Endometrial microvascular endothelial cells (primary cell): ENCODE measurements around the gene DDX25. TPM values are rescaled to one million over a fixed set of nuclear protein-coding genes. Genes with fewer than 3 reads are reported as not detected.

Experiments used
- in situ Hi-C: cut with HindIII; loops from 2 replicates; pipeline ENCODE4 v1.10.0; 2017; ENCODE audit warnings: low sequenced_read_pairs, low pct_unique_long_range_greater_than_20kb; ENCODE audit errors: inconsistent ontology term
- total RNA-seq: library from RNA; depleted of rRNA; stranded (reverse); fragments of >200 nt; gene quantifications from one replicate; pipeline ENCODE4 v1.2.3, GENCODE V29; 2015; ENCODE audit errors: inconsistent ontology term

Gene DDX25
- total RNA-seq, 1 donor from 2014 or later: not detected

DNA sequence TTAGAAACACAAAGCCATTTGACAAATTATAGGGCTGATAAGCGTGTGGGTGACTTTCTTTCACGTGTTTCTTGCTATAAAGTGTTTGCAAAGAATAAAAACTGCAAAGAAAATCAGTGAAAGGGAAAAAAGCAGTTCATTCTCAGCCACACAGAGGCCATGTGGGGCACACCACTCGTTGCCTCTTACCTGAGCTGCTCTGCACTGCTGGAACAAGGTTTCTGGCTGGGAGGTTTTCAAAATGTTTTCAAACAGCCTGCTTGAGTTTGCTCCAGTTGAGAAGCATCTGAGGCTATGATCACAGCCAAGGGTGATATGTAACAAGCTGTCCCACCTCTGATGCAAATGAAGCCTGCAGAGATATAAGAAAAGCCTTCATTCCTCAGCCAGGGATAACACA is 26.8 kb downstream of the DDX25 start:
- in situ Hi-C loops: loop anchor here (25.0 kb wide), 1 partner anchor 256 kb away; no protein-coding TSS in a partner anchor

DNA sequence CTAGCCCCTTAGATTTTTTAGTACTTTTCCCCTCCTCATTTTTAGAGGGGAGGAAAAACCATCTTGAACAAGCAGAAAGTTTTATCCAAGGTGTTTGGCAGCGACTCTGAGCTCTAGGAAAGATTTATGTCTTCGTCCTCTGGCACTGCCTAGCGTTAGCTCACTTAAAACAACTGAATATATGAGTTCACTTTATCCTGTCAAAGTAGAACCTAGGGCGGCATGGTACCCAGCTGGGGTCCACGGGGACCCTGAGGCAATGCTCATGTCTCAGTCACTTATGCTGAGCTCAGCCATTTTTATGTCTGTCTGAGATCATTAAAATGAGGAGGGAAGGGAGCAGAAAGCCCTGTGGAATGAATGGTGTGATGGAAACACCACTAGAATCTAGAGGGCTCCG is 27.4 kb downstream of the DDX25 start:
- in situ Hi-C loops: loop anchor here (25.0 kb wide), 1 partner anchor 256 kb away; no protein-coding TSS in a partner anchor

DNA sequence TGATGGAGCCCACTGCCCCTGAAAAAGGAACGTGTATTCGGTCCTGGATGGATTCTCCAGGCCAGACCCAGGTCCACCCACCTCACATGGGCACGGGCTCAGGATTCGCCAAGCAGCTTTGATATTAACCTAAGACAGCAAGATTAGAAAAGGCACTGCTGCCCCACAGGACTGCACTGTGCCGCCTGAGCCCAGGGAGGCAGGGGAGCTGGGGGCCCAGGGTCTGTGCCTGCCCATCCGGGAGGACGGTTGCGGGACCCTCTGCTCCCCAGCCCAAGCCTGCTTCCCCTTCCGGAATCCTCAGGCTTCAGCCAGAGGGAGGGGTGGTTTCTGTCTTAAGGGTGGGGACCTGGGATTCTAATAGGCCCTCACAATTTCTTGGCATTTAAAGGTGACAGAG is 28.0 kb downstream of the DDX25 start:
- in situ Hi-C loops: loop anchor here (25.0 kb wide), 1 partner anchor 255 kb away; no protein-coding TSS in a partner anchor

DNA sequence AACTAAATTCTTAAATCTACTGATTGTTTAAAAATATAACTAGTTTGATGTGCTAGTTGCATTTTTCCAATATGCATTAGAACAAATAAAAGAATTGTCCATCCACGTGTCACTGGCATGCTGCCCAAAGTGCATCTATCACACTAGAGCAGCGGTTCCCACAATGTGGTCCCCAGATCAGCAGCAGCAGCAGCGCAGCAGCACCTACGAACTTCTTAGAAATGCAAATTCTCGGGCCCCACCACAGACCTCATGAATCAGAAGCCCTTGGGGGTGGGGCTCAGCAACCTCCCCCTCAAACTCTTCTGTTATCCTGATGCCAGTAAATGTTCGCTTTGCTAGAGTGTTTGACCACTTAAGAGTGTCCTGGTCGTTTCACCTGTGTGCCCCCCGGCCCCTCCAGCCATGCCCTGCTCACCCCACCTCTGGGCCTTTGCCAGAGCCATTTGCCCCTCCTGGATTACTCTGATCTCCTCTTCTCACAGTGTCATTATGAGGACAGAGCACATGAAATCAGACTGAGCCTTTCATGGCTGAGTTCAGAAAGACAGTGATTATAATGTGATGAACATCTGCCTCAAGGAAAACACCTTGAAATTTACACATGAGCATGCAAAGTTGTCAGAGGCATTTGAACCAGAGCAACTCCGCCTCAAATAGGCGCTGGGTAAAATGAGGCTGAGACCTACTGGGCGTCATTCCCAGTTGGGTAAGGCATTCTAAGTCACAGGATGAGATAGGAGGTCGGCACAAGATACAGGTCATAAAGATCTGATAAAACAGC is 28.9 kb downstream of the DDX25 start:
- in situ Hi-C loops: loop anchor here (25.0 kb wide), 1 partner anchor 254 kb away; no protein-coding TSS in a partner anchor

DNA sequence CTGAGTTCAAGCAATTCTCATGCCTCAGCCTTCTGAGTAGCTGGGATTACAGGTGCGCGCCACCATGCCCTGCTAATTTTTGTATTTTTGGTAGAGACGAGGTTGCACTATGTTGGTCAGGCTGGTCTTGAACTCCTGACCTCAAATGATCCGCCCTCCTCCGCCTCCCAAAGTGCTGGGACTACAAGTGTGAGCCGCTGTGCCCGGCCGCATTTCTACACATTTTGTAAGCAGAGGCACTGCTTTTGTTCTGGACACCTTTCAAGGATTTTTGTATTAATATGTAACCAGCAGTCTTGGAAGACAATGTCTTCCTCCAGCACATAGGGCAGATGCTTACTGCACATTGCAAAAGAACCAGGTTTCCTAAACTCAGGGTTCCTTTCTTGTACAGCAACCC is 30.2 kb downstream of the DDX25 start:
- in situ Hi-C loops: loop anchor here (25.0 kb wide), 1 partner anchor 253 kb away; no protein-coding TSS in a partner anchor

DNA sequence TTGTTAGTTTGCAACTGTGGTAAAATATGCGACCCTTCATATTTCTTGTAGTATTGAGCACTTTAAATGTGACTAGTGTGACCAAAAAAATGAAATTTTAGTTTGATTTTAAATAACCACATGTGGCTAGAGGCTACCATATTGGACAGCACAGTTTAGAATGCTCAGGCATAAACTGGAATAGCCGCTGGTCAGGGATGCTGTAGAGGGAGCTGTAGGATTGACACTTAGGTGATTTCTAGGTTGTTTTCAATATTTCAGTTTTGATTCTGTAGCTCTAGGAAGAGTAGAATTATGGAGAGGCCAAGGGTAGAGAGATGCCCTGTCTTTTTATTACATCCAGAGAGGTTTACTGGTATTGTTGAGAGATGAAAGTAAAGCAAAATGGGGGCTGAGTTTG is 30.7 kb downstream of the DDX25 start:
- in situ Hi-C loops: loop anchor here (25.0 kb wide), 1 partner anchor 252 kb away; no protein-coding TSS in a partner anchor

DNA sequence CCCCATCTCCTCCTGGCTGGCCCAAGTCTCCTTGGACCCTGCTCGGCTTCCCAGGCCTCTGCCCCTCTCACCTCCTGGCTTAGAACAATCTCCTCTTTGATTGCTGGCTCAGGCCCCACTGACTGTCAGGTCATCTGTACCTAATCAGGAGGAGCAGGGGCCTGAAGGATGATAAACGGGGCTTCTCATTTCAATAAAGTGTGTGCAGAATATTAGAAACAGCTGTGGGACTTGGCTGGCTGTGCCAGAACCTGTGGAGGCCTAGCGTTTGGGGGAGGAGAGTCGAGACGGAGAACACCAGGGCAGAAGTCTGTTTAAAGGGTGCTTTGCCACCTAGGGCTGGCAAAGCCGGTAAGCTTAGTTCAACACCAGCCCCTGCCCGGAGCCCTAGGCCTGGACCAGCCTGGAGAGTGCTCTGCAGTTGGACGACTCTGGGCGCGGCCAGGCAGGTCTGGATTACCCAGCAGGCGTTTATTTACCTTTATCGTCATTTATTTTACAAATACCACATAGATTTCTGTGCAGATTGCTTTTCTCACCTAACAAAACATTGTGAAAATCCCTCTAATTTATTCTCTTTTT is 31.4 kb downstream of the DDX25 start:
- in situ Hi-C loops: loop anchor here (25.0 kb wide), 1 partner anchor 252 kb away; no protein-coding TSS in a partner anchor

DNA sequence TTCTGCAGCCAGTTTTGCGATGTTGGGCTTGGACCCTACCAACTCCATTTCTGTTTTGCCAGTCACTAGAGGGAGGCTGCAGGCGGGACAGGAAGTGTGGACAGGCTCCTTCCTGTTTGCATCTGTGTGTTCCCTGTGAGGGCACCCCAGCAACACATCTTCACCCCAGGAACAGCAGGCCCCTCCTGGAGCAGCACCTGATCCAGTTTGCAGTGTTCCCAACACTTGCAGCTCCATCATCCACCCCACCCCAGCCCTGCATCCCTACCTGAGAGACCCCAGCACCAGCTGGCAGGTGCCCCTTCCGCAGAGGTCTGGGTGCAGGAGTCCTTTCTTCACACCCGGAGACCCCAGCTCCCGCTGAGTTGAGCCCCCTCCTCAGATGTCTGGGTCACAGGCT is 34.1 kb downstream of the DDX25 start:
- in situ Hi-C loops: loop anchor here (25.0 kb wide), 1 partner anchor 249 kb away; no protein-coding TSS in a partner anchor

DNA sequence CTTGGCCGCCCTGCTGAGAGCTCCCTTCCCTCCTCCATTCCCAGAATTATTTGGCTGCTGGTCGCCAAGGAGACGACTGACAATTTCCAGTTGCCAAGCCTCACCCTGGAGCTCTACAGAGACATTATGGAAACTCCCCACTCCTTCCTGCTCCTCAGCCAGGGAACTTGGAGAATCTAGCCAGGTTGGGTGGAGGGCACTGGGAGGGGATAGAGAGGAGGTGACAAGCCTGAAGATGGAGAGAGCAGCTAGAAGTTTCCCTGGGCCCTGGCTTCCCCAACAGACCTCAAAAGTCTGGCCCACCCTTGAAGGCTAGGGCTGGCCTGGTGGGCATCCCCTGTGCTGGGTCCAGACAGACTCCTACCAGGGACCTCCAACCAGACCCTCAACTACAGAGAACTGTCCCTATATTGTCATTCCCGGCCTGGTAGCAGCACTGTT is 34.8 kb downstream of the DDX25 start:
- in situ Hi-C loops: loop anchor here (25.0 kb wide), 1 partner anchor 248 kb away; no protein-coding TSS in a partner anchor

DNA sequence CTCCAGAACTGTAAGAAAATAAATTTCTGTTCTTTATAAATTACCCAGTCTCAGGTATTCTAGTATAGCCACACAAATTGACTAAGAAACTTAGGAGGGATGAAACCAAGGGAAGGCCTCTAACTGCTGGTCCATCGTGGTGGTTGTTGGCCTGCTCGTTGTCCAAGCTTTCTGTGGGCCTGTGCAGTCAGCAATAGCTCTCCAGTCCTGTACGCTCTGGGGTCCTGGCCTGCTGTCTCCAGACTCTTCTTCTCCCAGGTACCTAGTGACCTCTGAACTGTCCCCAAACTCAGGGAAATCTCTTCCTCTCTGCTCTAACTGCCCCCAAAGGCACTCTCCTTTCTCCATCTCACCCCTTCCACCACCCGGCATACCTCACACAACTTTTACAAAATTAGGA is 35.8 kb downstream of the DDX25 start:
- in situ Hi-C loops: loop anchor here (25.0 kb wide), 1 partner anchor 247 kb away; no protein-coding TSS in a partner anchor

DNA sequence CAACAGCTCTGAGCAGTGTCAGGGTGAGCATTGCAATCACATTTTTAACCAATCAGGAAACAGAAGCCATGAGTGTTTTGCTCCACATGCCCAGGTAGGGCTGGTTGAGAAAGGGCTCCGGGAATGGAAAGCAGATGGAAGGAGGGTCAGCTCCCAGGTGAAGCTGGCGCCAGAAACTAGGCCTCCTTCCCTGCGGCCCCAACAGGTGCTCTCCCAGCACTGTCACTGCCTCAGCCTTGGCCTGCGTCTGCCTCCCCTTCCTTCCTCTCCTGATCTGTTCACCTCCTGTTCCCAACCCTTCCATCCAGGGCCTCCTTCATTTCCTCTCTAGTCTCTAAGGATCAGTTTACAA is 36.9 kb downstream of the DDX25 start:
- in situ Hi-C loops: loop anchor here (25.0 kb wide), 1 partner anchor 246 kb away; no protein-coding TSS in a partner anchor

DNA sequence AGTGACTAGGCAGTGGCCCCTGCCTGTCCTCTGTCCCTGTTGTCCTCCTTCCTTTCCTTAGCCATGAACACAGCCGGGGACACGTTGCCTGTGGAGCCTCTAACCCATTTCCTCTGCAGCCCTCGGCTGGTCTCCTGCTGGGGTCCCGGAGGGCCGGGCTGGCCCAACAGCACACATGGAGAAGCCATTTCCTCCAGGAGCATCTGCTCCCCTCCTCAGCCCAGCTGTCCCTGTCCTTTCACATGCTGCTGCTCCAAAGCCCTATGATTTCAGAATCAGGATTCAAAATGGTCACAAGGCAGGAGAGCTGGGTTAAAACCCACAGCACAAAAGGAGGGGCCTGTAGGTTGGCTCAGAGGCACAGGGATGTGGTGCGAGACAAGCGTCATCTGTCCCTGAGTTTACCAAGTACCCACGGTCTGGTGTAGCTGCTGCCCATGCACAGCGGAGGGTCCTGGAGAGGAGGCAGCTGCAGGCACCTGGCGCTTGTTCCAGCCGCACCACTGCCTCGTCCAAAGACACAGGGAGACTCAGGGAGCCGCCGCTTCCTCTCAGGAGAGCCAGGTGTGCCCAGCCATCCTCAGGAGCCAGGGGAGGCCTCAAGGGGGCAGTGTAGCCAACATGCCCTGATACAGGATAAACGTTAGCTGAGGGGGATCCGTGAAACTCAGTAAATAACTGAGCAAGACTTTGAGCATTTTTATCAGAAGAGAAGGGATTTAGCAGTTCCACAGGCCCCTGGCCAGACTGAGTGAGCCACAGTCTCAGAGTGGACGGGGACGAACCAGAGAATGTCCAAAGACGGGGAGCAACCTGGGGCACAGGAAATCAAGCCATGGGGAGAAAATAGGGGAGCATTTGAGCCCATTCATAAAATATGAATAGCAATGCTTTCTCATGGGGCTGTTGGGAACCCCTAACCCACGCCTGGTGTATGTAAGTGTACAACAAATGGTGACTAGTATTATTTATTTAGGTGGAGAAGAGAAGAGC is 37.6 kb downstream of the DDX25 start:
- in situ Hi-C loops: loop anchor here (25.0 kb wide), 1 partner anchor 245 kb away; no protein-coding TSS in a partner anchor

DNA sequence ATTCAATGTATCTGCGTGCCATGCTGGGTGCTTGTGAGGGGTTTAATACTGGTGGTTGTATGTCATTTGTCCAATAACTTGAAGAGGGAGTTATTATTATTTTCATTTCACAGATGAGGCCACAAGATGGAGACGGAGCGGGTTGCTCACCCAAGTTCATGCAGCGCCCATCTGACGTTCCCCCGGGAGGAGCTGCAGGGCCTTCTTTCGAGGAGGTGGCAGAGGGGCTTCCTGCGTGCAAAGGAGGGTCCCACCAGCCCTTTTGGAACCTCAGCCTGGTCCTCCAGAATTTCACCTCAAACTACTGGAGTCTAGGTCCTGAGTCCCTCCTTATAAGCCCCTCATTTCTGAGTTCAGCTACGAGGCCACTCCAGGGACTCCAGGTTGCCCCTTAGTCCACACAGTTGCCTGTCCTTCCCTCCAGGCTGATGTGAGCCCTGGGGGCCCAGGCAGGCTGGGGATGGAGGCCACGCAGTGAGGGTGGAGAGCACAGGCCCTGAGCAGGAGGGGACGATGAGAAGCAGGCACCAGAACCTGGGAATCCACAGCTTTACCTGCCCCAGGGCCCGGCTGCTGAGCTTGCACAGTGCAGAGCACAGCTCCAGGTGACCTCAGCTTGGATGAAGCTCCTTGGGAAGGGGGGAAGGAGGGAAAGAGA is 38.6 kb downstream of the DDX25 start:
- in situ Hi-C loops: loop anchor here (25.0 kb wide), 1 partner anchor 244 kb away; no protein-coding TSS in a partner anchor

DNA sequence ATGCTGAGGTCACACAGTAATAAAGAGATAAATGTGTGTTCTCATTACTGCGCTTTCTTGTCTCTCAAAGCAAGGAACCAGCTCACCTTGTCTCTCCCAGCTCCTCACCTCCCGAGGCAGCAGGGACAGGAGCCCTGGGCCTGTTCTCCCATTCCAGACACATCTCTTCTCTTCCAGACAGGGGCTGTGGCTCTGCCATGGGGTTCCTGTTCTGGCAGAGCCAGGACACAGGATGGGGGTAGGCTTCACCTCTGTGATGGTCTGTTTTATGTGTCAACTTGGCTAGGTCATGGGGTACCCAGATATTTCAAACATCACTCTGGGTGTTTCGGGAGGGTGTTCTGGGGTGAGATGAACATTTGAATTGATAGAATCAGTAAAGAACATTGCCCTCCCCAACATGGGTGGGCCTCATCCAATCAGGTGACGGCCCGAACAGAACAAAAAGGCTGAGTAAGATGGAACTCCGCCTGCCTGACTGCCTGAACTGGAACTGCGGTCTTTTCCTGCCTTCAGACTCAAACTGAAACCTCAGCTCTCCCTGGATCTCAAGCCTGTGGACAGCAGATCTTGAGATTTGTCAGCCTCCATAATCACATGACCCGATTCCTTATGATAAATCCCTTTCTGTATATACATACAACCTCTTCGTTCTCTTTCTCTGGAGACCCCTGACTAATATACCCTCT is 39.5 kb downstream of the DDX25 start:
- in situ Hi-C loops: loop anchor here (25.0 kb wide), 1 partner anchor 243 kb away; no protein-coding TSS in a partner anchor

DNA sequence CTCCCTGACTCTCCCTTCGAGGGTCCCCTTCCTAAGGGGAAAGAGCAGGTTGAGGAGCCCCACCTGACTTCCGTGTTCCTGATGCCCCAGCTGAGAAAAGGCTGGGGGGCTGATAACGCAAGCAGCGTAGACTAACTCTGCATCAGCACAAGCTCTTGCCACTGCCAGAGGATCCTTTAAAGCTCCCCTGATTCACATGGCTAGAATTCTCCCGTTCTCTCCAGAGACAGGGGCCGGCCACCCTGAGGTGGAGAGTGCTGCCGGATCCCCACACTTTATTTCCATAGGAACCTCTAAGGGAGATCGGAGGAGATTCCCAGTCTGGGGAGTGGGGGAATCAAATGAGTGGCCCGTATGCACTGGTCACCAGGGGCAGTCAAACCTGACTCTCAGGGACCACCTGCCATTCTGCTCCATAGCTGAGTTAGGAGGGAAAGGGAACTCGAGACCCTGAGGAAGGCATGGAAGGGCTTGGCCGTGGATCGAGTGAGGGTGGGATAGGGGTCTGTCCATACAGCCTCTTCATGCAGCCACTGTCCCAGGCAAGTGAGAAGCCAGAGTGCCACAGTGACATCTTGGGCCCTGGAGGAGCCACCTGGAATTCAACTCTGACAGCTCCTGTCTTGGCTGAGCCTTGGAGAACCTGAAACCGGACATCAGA is 40.2 kb downstream of the DDX25 start:
- in situ Hi-C loops: loop anchor here (25.0 kb wide), 1 partner anchor 243 kb away; no protein-coding TSS in a partner anchor

DNA sequence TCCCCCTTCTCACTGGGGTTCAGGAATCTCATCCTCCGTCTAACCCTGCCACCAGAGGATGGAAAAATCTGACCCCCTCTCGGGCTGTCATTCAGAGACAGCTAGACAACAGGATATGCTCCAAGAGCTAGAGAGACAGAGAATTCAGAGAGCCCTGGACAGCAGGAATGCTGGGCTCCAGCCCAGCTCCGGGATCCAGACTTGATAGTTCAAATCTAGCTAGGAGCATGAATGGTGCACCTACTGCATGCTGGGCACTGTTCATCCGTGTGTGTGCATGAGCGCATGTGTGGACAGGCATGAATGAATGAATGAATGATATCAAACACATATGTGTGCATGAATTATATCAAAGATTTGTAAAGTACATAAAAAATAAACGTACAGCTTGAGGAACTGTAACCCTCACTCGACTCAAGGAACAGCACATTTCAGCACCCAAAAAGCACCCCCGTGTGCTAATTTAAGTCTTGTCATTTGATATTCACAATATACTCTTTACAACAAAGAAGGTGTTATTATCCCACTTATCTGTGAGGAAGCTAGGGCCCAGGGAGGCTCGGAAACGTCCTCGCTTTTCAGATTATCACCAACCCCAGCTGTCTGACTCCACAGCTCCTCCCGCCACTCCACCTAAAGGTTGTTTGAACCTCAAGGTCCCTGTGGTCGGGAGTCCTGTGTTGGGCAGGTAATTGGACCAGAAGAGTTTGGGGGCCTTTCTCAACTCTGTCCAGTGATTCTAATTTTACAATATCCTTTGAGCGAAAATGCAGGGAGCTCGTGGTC is 40.9 kb downstream of the DDX25 start:
- in situ Hi-C loops: loop anchor here (25.0 kb wide), 1 partner anchor 242 kb away; no protein-coding TSS in a partner anchor
